A549 (cell line): ENCODE data around the gene GNLY.

Experiments used
- CEBPB ChIP-seq, 2 experiments: fragments of >200 bp in 1 of 2; sonication (Bioruptor Twin) in 1 of 2; formaldehyde crosslinking in 1 of 2; IDR thresholded peaks; 2 replicates each; pipeline ENCODE4 v1.6.1; 2012 to 2016
- EP300 ChIP-seq, 2 experiments: fragments of >200 bp; sonication (Bioruptor Twin); formaldehyde crosslinking; IDR thresholded peaks; 2 replicates in 1 of 2; 3 replicates in 1 of 2; pipeline ENCODE4 v1.6.1; 2016 to 2017
- ESRRA ChIP-seq: fragments of 150-350 bp; IDR thresholded peaks from 2 replicates; pipeline ENCODE4 v1.6.1; 2014; ENCODE audit warnings: mild to moderate bottlenecking, low read length, borderline replicate concordance
- FOSL2 ChIP-seq, 2 experiments: fragments of 450-650 bp in 1 of 2; fragments of >200 bp in 1 of 2; sonication (Bioruptor Twin) in 1 of 2; formaldehyde crosslinking; IDR thresholded peaks; 2 replicates each; pipeline versions ENCODE4 v1.5.0 to v1.6.1; 2016 to 2020; ENCODE audit warnings: mild to moderate bottlenecking in 1 of 2, moderate library complexity in 1 of 2
- KDM1A ChIP-seq: fragments of 200-600 bp; sonication (generic); IDR thresholded peaks from 2 replicates; pipeline ENCODE4 v1.6.1; 2016; ENCODE audit warnings: low read depth, mild to moderate bottlenecking
- MAX ChIP-seq: IDR thresholded peaks from 2 replicates; pipeline ENCODE4 v1.6.1; 2012
- MYC ChIP-seq: IDR thresholded peaks from 2 replicates; pipeline ENCODE4 v1.6.1; 2012; ENCODE audit warnings: mild to moderate bottlenecking, inconsistent platforms, low read length, improper control_type of control experiment, borderline replicate concordance
- POLR2A ChIP-seq: IDR thresholded peaks from 2 replicates; pipeline ENCODE4 v1.6.1; 2012; ENCODE audit warnings: mild to moderate bottlenecking, low read length
- TF ChIP-seq, protein P1 (sequence below): fragments of >200 bp; sonication (Bioruptor Twin); formaldehyde crosslinking; IDR thresholded peaks from 3 replicates; pipeline ENCODE4 v1.5.1; 2016

GRCh38 chr2:85692039-85692645 lies 2.0 kb upstream of the GNLY start:
- TF ChIP-seq ESRRA (no peak), KDM1A (no peak), POLR2A (no peak), FOSL2 (IDR thresholded peaks at IDR 0.05) (no peak), FOSL2 (CRISPR knock-in tag; IDR thresholded peaks at IDR 0.05) (no peak), MYC (no peak), MAX (no peak), EP300 (IDR thresholded peaks at IDR 0.05) (no peak), CEBPB (IDR thresholded peaks at IDR 0.05) (no peak)
- TF ChIP-seq, protein P1, sequence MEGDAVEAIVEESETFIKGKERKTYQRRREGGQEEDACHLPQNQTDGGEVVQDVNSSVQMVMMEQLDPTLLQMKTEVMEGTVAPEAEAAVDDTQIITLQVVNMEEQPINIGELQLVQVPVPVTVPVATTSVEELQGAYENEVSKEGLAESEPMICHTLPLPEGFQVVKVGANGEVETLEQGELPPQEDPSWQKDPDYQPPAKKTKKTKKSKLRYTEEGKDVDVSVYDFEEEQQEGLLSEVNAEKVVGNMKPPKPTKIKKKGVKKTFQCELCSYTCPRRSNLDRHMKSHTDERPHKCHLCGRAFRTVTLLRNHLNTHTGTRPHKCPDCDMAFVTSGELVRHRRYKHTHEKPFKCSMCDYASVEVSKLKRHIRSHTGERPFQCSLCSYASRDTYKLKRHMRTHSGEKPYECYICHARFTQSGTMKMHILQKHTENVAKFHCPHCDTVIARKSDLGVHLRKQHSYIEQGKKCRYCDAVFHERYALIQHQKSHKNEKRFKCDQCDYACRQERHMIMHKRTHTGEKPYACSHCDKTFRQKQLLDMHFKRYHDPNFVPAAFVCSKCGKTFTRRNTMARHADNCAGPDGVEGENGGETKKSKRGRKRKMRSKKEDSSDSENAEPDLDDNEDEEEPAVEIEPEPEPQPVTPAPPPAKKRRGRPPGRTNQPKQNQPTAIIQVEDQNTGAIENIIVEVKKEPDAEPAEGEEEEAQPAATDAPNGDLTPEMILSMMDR: no peak
